Measurements from ENCODE around the gene UQCR11.

The UQCR11 gene

GRCh38 chr19:1634938-1635243 lies 29.6 kb upstream of the UQCR11 start:
- no peak for DNase-seq

- no peak for DNase-seq
Observed at GRCh38 chr19:1634242-1634937, 29.1 kb upstream of the UQCR11 start.

GRCh38 chr19:1633269-1633826 lies 28.1 kb upstream of the UQCR11 start:
- DNase-seq, result no peak

- no peak for DNase-seq
Observed at GRCh38 chr19:1632462-1633268, 27.4 kb upstream of the UQCR11 start.

- DNase-seq, result no peak
Observed at GRCh38 chr19:1631557-1632100, 26.4 kb upstream of the UQCR11 start.

GRCh38 chr19:1630811-1631210 lies 25.5 kb upstream of the UQCR11 start:
- no peak for DNase-seq

GRCh38 chr19:1630012-1630411 lies 24.8 kb upstream of the UQCR11 start:
- DNase-seq, result no peak

- no peak for DNase-seq
Observed at GRCh38 chr19:1629256-1629808, 24.1 kb upstream of the UQCR11 start.

GRCh38 chr19:1627194-1627593 lies 21.9 kb upstream of the UQCR11 start:
- no peak for DNase-seq

- DNase-seq, result no peak
Observed at GRCh38 chr19:1626417-1627010, 21.3 kb upstream of the UQCR11 start.

GRCh38 chr19:1624458-1624857 lies 19.2 kb upstream of the UQCR11 start:
- DNase-seq, result no peak

GRCh38 chr19:1622541-1622940 lies 17.3 kb upstream of the UQCR11 start:
- DNase-seq, result no peak

- DNase-seq, result no peak
Observed at GRCh38 chr19:1622007-1622406, 16.7 kb upstream of the UQCR11 start.

GRCh38 chr19:1621574-1621973 lies 16.3 kb upstream of the UQCR11 start:
- DNase-seq, result no peak

- no peak for DNase-seq
Observed at GRCh38 chr19:1621021-1621420, 15.8 kb upstream of the UQCR11 start.

GRCh38 chr19:1620502-1620901 lies 15.2 kb upstream of the UQCR11 start:
- no peak for DNase-seq

GRCh38 chr19:1619703-1620102 lies 14.4 kb upstream of the UQCR11 start:
- no peak for DNase-seq

- no peak for DNase-seq
Observed at GRCh38 chr19:1619094-1619439, 13.8 kb upstream of the UQCR11 start.

GRCh38 chr19:1618157-1619093 lies 13.2 kb upstream of the UQCR11 start:
- DNase-seq, result no peak

- DNase-seq, result no peak
Observed at GRCh38 chr19:1616875-1617274, 11.6 kb upstream of the UQCR11 start.

GRCh38 chr19:1616396-1616795 lies 11.1 kb upstream of the UQCR11 start:
- DNase-seq, result no peak

GRCh38 chr19:1615156-1615765 lies 10.0 kb upstream of the UQCR11 start:
- no peak for DNase-seq

Measured in cerebellar nuclear complex (tissue), 1 donor.